CD4-positive, CD25-positive, alpha-beta regulatory T cell (primary cell): Measurements from ENCODE around the gene IPO4. TPM values are rescaled to one million over a fixed set of nuclear protein-coding genes. Genes with fewer than 3 reads are reported as not detected.

ENCODE experiments used
- ATAC-seq, 2 donors: fragments of 150-1000 bp; cut with Tn5 transposase; one replicate each; pipeline ENCODE4 v1.10.0; 2021; ENCODE audit warnings: low read depth in 2 of 2, moderate number of reproducible peaks in 2 of 2, moderate library complexity in 1 of 2
- DNase-seq, 3 donors: peaks; one replicate each; pipeline versions ENCODE4 v3.0.0 to v3.0.0-alpha.2; 2012 to 2022; ENCODE audit warnings: mixed read lengths in 1 of 3
- H3K27ac ChIP-seq: one replicate; pipeline ENCODE4 v1.7.0; 2013; ENCODE audit warnings: mild to moderate bottlenecking, low read length; ENCODE audit not compliant: insufficient read depth, poor library complexity, severe bottlenecking
- H3K27me3 ChIP-seq: one replicate; pipeline ENCODE4 v1.7.0; 2013; ENCODE audit warnings: low read length; ENCODE audit not compliant: control insufficient read depth, insufficient read depth
- H3K36me3 ChIP-seq: one replicate; pipeline ENCODE4 v1.7.0; 2013; ENCODE audit warnings: mild to moderate bottlenecking, low read length, moderate library complexity; ENCODE audit not compliant: control insufficient read depth, insufficient read depth
- H3K4me1 ChIP-seq: 2 replicates; pipeline ENCODE4 v1.7.0; 2013; ENCODE audit warnings: mild to moderate bottlenecking, low read length; ENCODE audit not compliant: insufficient read depth, control insufficient read depth, poor library complexity, severe bottlenecking
- H3K4me3 ChIP-seq: one replicate; pipeline ENCODE4 v1.7.0; 2013; ENCODE audit warnings: low read depth, mild to moderate bottlenecking, low read length, moderate library complexity
- H3K9me3 ChIP-seq, 2 experiments: 1 replicate in 1 of 2; 2 replicates in 1 of 2; pipeline ENCODE4 v1.7.0; 2013; ENCODE audit warnings: low read length in 2 of 2, mild to moderate bottlenecking in 1 of 2, moderate library complexity in 1 of 2; ENCODE audit not compliant: control insufficient read depth in 2 of 2
- H3K27ac Mint-ChIP-seq, 3 donors: one replicate each; pipeline ENCODE4 v1.8.0; 2020 to 2022; ENCODE audit warnings: mild to moderate bottlenecking in 3 of 3, mixed read lengths in 3 of 3, moderate library complexity in 2 of 3
- H3K27me3 Mint-ChIP-seq: one replicate; pipeline ENCODE4 v1.8.0; 2022; ENCODE audit warnings: mild to moderate bottlenecking, mixed read lengths
- H3K36me3 Mint-ChIP-seq: one replicate; pipeline ENCODE4 v1.8.0; 2020; ENCODE audit warnings: mixed read lengths
- H3K4me1 Mint-ChIP-seq, 4 donors: one replicate each; pipeline ENCODE4 v1.8.0; 2020 to 2022; ENCODE audit warnings: mixed read lengths in 4 of 4, mild to moderate bottlenecking in 1 of 4
- H3K4me3 Mint-ChIP-seq, 4 donors: one replicate each; pipeline ENCODE4 v1.8.0; 2020 to 2022; ENCODE audit warnings: mild to moderate bottlenecking in 4 of 4, mixed read lengths in 4 of 4, moderate library complexity in 3 of 4
- H3K9me3 Mint-ChIP-seq, 7 donors: one replicate each; pipeline ENCODE4 v1.8.0; 2020 to 2022; ENCODE audit warnings: mixed read lengths in 7 of 7, mild to moderate bottlenecking in 3 of 7, moderate library complexity in 2 of 7
- polyA plus RNA-seq, 4 donors: library from polyadenylated mRNA; unstranded; fragments of 300-500 nt; fragmentation: Illumina TruSeq; gene quantifications; one replicate each; pipeline ENCODE4 v1.2.3, GENCODE V29; 2021
- total RNA-seq: library from RNA; stranded (reverse); gene quantifications from one replicate; pipeline ENCODE4 v1.2.3, GENCODE V29; 2022

Gene IPO4
- total and polyA plus RNA-seq, 5 donors from 2014 or later = 13.0 to 33.7 (median 14.4) TPM

DNA sequence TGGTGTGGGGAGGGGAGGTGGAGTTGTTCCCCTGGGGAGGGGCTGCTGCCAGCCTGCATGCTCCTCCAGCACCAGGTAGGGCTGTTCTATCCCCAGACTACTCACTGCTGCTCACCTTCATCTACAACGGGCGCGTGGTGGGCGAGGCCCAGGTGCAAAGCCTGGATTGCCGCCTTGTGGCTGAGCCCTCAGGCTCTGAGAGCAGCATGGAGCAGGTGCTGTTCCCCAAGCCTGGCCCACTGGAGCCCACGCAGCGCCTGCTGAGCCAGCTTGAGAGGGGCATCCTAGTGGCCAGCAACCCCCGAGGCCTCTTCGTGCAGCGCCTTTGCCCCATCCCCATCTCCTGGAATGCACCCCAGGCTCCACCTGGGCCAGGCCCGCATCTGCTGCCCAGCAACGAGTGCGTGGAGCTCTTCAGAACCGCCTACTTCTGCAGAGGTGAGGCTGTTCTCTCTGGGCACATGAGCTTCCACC lies 24.1 kb downstream of the IPO4 start:
- ATAC-seq (no peak), DNase-seq (no peak)
- peaks cover 52% of the 10 kb centered on the region for H3K36me3 Mint-ChIP-seq
- Histone ChIP-seq H3K4me1 (peaks cover 52% of the 10 kb centered on the region), H3K27ac (no peak overlapping the region), H3K36me3 (peaks cover 53% of the 10 kb centered on the region), H3K4me3 (no peak overlapping the region), H3K27me3 (no peaks in the 10 kb centered on the region), H3K9me3 (no peaks in the 10 kb centered on the region)
- peak overlapping the region in 3 of 4 donors; percentile 33 to 85 (median 67) for H3K4me3 Mint-ChIP-seq
- peaks cover 7 to 75% (median 42%) of the 10 kb centered on the region in 4 donors for H3K4me1 Mint-ChIP-seq
- H3K9me3 Mint-ChIP-seq = no peaks in the 10 kb centered on the region
- H3K27ac Mint-ChIP-seq = peak overlapping the region in 1 of 3 donors; percentile 59
- no peaks in the 10 kb centered on the region for H3K27me3 Mint-ChIP-seq

DNA sequence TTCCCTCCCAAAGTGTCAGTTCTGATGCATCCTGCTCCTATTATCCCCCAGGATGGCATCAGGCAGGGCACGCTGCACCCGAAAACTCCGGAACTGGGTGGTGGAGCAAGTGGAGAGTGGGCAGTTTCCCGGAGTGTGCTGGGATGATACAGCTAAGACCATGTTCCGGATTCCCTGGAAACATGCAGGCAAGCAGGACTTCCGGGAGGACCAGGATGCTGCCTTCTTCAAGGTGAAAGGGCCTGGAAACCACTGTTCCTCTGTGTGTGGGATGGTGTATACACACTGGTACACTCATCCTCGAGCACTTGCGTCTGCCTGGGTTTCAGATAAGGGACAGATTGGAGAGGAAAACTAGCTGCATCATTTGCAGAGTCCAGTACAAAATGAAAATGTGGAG lies 26.5 kb downstream of the IPO4 start:
- ATAC-seq (no peak), DNase-seq (peak in 1 of 3 donors; percentile 27)
- peak overlapping the region; percentile 91 for H3K4me3 ChIP-seq
- H3K27ac Mint-ChIP-seq = peak overlapping the region; percentile 99 to 100 (median 99)
- peaks cover 53% of the 10 kb centered on the region for H3K4me1 ChIP-seq
- peaks cover 58% of the 10 kb centered on the region for H3K36me3 ChIP-seq
- peaks cover 7 to 65% (median 31%) of the 10 kb centered on the region in 4 donors for H3K4me1 Mint-ChIP-seq
- peak overlapping the region; percentile 94 for H3K27ac ChIP-seq
- no peaks in the 10 kb centered on the region for H3K9me3 ChIP-seq
- H3K36me3 Mint-ChIP-seq = peaks cover 48% of the 10 kb centered on the region
- H3K4me3 Mint-ChIP-seq = peak overlapping the region; percentile 93 to 100 (median 99)
- no peaks in the 10 kb centered on the region for H3K27me3 ChIP-seq
- no peaks in the 10 kb centered on the region for H3K9me3 Mint-ChIP-seq
- H3K27me3 Mint-ChIP-seq = no peaks in the 10 kb centered on the region

DNA sequence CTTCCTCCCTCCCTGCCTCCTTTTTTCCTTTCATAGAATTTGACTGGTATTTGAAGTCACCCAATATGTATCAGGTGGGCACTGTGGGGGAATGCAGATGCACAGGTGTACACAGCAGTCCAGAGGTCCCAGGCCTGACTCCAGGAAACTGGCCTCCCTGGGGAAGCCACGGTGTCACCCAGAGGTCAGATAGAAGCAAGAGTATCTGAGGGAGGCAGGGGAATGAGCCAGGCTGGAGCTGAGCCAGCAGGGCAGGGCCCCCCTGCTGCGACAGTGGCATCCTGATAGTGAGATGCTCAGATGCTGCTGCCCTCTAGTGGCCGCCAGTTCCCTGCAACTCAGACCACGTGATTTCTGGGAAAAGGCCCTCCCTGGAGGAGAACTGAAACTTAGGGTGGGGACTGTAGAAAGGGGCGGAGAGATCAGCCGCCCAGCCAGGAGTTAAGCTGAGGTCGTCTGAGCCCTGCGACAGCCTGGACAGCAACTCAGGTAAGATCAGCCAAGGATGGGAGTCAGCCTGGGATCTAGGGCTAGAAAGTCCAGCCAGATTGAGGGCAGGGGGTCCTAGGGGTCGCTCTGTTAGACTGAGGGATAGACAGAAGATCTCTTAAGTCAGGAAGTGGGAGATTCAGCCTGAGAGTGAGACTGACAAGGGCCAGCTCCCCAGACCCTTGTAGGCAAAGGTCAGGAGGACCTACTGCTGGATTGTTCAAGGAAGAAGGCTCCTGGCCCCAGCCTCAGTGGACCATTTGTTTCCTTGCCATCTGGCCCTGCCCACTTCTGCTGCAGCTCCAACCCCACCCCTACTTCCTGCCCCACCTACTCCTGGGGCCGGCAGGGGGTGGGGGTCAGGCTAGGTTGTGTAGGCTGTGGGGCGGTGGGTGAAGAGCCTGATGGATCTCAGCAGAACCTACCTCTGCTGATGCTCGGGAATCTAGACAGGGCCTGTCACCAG lies 27.5 kb downstream of the IPO4 start, which contains the start of gene IRF9:
IRF9 (plus strand) TSS at position 416 of the 955 bp plus-strand sequence. CDS start 880 bp downstream, outside the sequence.
- Mint-ChIP-seq H3K4me1 (peaks cover under 1 to 66% (median 28%) of the 10 kb centered on the region in 4 donors), H3K36me3 (peaks cover 47% of the 10 kb centered on the region), H3K27me3 (no peaks in the 10 kb centered on the region), H3K9me3 (no peaks in the 10 kb centered on the region), H3K27ac (peak within 1 kb of the TSS; percentile 99 to 100 (median 99)), H3K4me3 (peak within 1 kb of the TSS; percentile 93 to 100 (median 99))
- Histone ChIP-seq H3K4me1 (peaks cover 53% of the 10 kb centered on the region), H3K27me3 (no peaks in the 10 kb centered on the region), H3K4me3 (peak within 1 kb of the TSS; percentile 91), H3K27ac (peak within 1 kb of the TSS; percentile 94), H3K9me3 (no peaks in the 10 kb centered on the region), H3K36me3 (peaks cover 58% of the 10 kb centered on the region)
- DNase-seq = peak; percentile 93 to 97 (median 96)
- ATAC-seq = peak; percentile 84 to 86

DNA sequence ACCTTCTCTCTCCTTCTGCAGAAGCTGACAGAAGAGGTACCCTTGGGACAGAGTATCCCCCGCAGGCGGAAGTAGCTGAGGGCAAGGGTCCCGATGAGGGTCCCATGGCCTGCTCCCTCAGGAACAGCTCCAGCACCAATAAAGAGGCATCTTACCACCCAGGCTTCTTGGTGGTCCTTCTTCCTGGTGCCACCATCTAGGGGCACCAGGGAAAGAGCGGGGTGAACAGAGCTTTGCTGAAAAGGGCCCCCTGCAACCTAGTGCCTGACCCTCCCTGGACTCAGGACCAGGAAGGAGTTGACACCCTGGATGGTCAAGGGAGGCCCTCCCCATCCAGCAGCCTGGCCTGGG lies 28.1 kb downstream of the IPO4 start:
- Mint-ChIP-seq H3K4me1 (peaks cover 0 to 64% (median 24%) of the 10 kb centered on the region in 4 donors), H3K36me3 (peaks cover 53% of the 10 kb centered on the region), H3K27me3 (no peaks in the 10 kb centered on the region), H3K9me3 (no peaks in the 10 kb centered on the region), H3K4me3 (peak overlapping the region; percentile 58 to 100 (median 99)), H3K27ac (peak overlapping the region; percentile 99 to 100 (median 99))
- no peak overlapping the region for H3K4me3 ChIP-seq
- DNase-seq (no peak), ATAC-seq (no peak)
- H3K4me1 ChIP-seq = peaks cover 53% of the 10 kb centered on the region
- no peaks in the 10 kb centered on the region for H3K27me3 ChIP-seq
- peak overlapping the region; percentile 94 for H3K27ac ChIP-seq
- no peaks in the 10 kb centered on the region for H3K9me3 ChIP-seq
- peaks cover 58% of the 10 kb centered on the region for H3K36me3 ChIP-seq

- no peaks in the 10 kb centered on the region for H3K9me3 ChIP-seq
- no peak for ATAC-seq
- Mint-ChIP-seq H3K4me3 (peak overlapping the region; percentile 24 to 99 (median 48)), H3K4me1 (peaks cover 0 to 59% (median 22%) of the 10 kb centered on the region in 4 donors), H3K27ac (peak overlapping the region; percentile 99 to 100 (median 99)), H3K27me3 (no peaks in the 10 kb centered on the region), H3K9me3 (no peaks in the 10 kb centered on the region), H3K36me3 (peaks cover 51% of the 10 kb centered on the region)
- H3K27me3 ChIP-seq = no peaks in the 10 kb centered on the region
- H3K36me3 ChIP-seq = peaks cover 58% of the 10 kb centered on the region
- no peak overlapping the region for H3K4me3 ChIP-seq
- peaks cover 47% of the 10 kb centered on the region for H3K4me1 ChIP-seq
- H3K27ac ChIP-seq = peak overlapping the region; percentile 94
- no peak for DNase-seq
These were observed 28.7 kb downstream of the IPO4 start for GRCh38 chr14:24159777-24160498.

DNA sequence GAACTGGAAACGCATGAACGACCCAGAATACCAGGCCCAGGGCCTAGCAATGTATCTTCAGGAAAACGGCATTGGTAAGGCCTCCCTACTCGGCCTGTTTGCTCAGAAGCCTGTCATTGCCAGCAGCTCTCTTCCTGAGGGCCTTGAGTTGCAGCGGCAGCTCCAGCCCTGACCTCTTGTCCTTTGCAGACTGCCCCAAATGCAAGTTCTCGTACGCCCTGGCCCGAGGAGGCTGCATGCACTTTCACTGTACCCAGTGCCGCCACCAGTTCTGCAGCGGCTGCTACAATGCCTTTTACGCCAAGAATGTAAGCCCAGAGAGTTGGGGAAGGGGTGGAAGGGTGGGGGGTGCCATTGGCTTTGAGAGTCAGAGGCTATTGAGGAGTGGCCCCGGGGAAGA lies 31.3 kb downstream of the IPO4 start:
- H3K27me3 ChIP-seq = no peaks in the 10 kb centered on the region
- DNase-seq (no peak), ATAC-seq (no peak)
- peaks cover 4 to 40% (median 14%) of the 10 kb centered on the region in 4 donors for H3K4me1 Mint-ChIP-seq
- no peak overlapping the region for H3K4me3 ChIP-seq
- peaks cover 47% of the 10 kb centered on the region for H3K36me3 ChIP-seq
- no peaks in the 10 kb centered on the region for H3K27me3 Mint-ChIP-seq
- peak overlapping the region in 1 of 3 donors; percentile 51 for H3K27ac Mint-ChIP-seq
- no peak overlapping the region for H3K27ac ChIP-seq
- H3K9me3 Mint-ChIP-seq = no peaks in the 10 kb centered on the region
- H3K36me3 Mint-ChIP-seq = peaks cover 34% of the 10 kb centered on the region
- peak overlapping the region in 1 of 4 donors; percentile 50 for H3K4me3 Mint-ChIP-seq
- no peaks in the 10 kb centered on the region for H3K9me3 ChIP-seq
- peaks cover 21% of the 10 kb centered on the region for H3K4me1 ChIP-seq

GRCh38 chr14:24156840-24157239 lies 31.8 kb downstream of the IPO4 start:
- no peak for DNase-seq
- Mint-ChIP-seq H3K27ac (peak overlapping the region in 2 of 3 donors; percentile 45 to 51), H3K4me3 (peak overlapping the region in 1 of 4 donors; percentile 50), H3K9me3 (no peaks in the 10 kb centered on the region), H3K36me3 (peaks cover 31% of the 10 kb centered on the region), H3K27me3 (no peaks in the 10 kb centered on the region), H3K4me1 (peaks cover 4 to 38% (median 12%) of the 10 kb centered on the region in 4 donors)
- Histone ChIP-seq H3K4me1 (peaks cover 16% of the 10 kb centered on the region), H3K27ac (no peak overlapping the region), H3K27me3 (no peaks in the 10 kb centered on the region), H3K9me3 (no peaks in the 10 kb centered on the region), H3K4me3 (no peak overlapping the region), H3K36me3 (peaks cover 52% of the 10 kb centered on the region)
- ATAC-seq = no peak
